Tongue (tissue), 3 donors: Measurements from ENCODE around the gene TMX2. TPM values are rescaled to one million over a fixed set of nuclear protein-coding genes. Genes with fewer than 3 reads are reported as not detected.

Source experiments
- DNase-seq: peaks from one replicate; pipeline ENCODE4 v3.0.0-alpha.2; 2015
- small RNA-seq: library from RNA; depleted of rRNA; stranded (forward); fragments of <200 nt; gene quantifications from one replicate; pipeline ENCODE3, GENCODE V24; 2014; ENCODE audit warnings: low replicate concordance
- total RNA-seq: library from RNA; depleted of rRNA; stranded (reverse); fragments of >200 nt; gene quantifications from one replicate; pipeline ENCODE4 v1.2.3, GENCODE V29; 2014

TMX2 gene
- total RNA-seq, 1 donor from 2014 or later: 34.8 TPM

GRCh38 chr11:57770793-57771192, 58.4 kb downstream of the TMX2 start:
- DNase-seq: no peak

- no peak for DNase-seq
Observed at GRCh38 chr11:57771365-57771764, 59.0 kb downstream of the TMX2 start.

GRCh38 chr11:57772562-57772961, 60.2 kb downstream of the TMX2 start:
- DNase-seq: no peak

GRCh38 chr11:57773026-57773598, 60.7 kb downstream of the TMX2 start:
- DNase-seq: no peak

- DNase-seq: peak; percentile 38
Observed at GRCh38 chr11:57775491-57775890, 63.1 kb downstream of the TMX2 start.

- peak; percentile 83 for DNase-seq
Observed at GRCh38 chr11:57776031-57776521, 63.7 kb downstream of the TMX2 start.

GRCh38 chr11:57776577-57777210, 64.3 kb downstream of the TMX2 start:
- no peak for DNase-seq

GRCh38 chr11:57777969-57778317, 65.5 kb downstream of the TMX2 start:
- no peak for DNase-seq

- peak; percentile 97 for DNase-seq
Observed at GRCh38 chr11:57778318-57779037, 66.1 kb downstream of the TMX2 start.

- DNase-seq: peak; percentile 83
Observed at GRCh38 chr11:57779276-57779675, 66.9 kb downstream of the TMX2 start.

- DNase-seq: peak; percentile 60
Observed at GRCh38 chr11:57781529-57781943, 69.1 kb downstream of the TMX2 start.

GRCh38 chr11:57785072-57785471, 72.7 kb downstream of the TMX2 start:
- no peak for DNase-seq

- no peak for DNase-seq
Observed at GRCh38 chr11:57786436-57786835, 74.0 kb downstream of the TMX2 start.

GRCh38 chr11:57787006-57787604, 74.7 kb downstream of the TMX2 start:
- no peak for DNase-seq

- peak; percentile 66 for DNase-seq
Observed at GRCh38 chr11:57787920-57788702, 75.7 kb downstream of the TMX2 start.

- no peak for DNase-seq
Observed at GRCh38 chr11:57788703-57789088, 76.3 kb downstream of the TMX2 start.

Small RNA genes lying within 50 kb of the gene (small RNA-seq; reads per million reads assigned to genes)
- not detected for gene TMX2-CTNND1

Other genes starting within 250 kb of the TMX2 start
- 9.1 TPM for gene SLC43A1, start 196.9 kb upstream of the TMX2 start, total RNA-seq
- gene TIMM10, start 181.8 kb upstream of the TMX2 start, total RNA-seq: 16.8 TPM
- 107 TPM for gene SMTNL1, start 175.0 kb upstream of the TMX2 start, total RNA-seq
- 12.9 TPM for gene UBE2L6, start 144.9 kb upstream of the TMX2 start, total RNA-seq
- 20.8 TPM for gene SERPING1, start 114.9 kb upstream of the TMX2 start, total RNA-seq
- 1.1 TPM for gene YPEL4, start 62.7 kb upstream of the TMX2 start, total RNA-seq
- 14.3 TPM for gene CLP1, start 54.8 kb upstream of the TMX2 start, total RNA-seq
- gene ZDHHC5, start 44.5 kb upstream of the TMX2 start, total RNA-seq: 29.7 TPM
- gene MED19, start 378 bp upstream of the TMX2 start, total RNA-seq: 11.0 TPM
- gene SELENOH, start 28.9 kb downstream of the TMX2 start, total RNA-seq: 73.2 TPM
- gene BTBD18, start 39.2 kb downstream of the TMX2 start, total RNA-seq: not detected
- gene CTNND1, start 49.2 kb downstream of the TMX2 start, total RNA-seq: 185 TPM